ENCODE measurements around the gene SLC36A4.

DNA sequence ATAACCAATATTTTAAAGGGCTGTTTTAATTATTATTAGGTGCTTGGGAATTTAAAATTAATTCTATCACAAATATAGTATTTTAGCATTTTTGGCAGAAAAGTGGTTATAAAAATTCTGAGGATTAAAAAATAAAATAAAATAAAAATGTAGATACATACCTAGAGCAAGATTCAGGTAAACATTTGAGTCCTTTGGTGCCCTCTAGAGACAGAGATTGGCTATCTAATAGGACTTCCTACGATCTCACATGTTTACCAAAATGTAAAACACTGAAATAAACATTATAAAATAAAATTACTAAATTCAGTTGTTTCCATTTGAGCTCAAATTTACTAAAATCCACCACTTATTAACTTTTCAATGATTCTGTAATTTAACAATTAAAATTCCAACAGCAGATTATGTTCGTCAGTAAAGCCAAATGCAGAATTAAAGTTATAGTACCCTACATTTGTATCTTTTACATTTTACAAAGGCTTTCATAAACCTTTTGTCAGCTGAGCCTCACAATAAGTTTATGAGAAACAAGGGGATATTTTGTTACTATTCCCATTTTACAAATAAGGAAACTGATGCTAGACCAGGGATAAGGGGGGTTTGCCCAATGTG lies 27.7 kb downstream of the SLC36A4 start:
- TF ChIP-seq, protein P1, sequence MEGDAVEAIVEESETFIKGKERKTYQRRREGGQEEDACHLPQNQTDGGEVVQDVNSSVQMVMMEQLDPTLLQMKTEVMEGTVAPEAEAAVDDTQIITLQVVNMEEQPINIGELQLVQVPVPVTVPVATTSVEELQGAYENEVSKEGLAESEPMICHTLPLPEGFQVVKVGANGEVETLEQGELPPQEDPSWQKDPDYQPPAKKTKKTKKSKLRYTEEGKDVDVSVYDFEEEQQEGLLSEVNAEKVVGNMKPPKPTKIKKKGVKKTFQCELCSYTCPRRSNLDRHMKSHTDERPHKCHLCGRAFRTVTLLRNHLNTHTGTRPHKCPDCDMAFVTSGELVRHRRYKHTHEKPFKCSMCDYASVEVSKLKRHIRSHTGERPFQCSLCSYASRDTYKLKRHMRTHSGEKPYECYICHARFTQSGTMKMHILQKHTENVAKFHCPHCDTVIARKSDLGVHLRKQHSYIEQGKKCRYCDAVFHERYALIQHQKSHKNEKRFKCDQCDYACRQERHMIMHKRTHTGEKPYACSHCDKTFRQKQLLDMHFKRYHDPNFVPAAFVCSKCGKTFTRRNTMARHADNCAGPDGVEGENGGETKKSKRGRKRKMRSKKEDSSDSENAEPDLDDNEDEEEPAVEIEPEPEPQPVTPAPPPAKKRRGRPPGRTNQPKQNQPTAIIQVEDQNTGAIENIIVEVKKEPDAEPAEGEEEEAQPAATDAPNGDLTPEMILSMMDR (IDR thresholded peaks at IDR 0.05; ENCODE audit: low read depth, low read length) = peak; percentile 15
- TF ChIP-seq POLR2A (IDR thresholded peaks at IDR 0.05; ENCODE audit: extremely low read depth, insufficient read length) (no peak), MYC (IDR thresholded peaks at IDR 0.05; ENCODE audit: low read depth, low read length) (no peak)

All from NB4 (cell line).